Measurements from ENCODE around the gene IL10RB.

DNA sequence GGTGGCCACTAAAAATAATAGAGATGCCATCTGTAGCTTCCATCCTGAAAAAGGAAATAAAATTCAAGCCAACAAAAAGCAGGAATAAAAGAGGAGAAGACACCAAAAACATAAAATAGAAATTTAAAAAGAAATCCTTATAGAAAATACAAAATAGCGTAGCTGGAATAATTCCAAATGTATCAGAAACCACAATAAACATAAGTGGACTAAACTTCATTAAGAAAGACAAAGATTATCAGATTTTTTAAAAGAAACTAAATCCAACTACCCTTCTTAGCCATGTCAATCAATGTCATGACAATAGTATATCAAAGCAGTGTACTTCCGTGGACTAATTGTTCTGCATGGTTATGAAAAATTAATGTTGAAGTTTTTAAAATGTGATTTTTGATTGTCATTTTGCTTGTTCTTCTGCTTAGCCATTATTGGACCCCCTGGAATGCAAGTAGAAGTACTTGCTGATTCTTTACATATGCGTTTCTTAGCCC, 13.2 kb downstream of the IL10RB start:
- TF ChIP-seq, protein P1, sequence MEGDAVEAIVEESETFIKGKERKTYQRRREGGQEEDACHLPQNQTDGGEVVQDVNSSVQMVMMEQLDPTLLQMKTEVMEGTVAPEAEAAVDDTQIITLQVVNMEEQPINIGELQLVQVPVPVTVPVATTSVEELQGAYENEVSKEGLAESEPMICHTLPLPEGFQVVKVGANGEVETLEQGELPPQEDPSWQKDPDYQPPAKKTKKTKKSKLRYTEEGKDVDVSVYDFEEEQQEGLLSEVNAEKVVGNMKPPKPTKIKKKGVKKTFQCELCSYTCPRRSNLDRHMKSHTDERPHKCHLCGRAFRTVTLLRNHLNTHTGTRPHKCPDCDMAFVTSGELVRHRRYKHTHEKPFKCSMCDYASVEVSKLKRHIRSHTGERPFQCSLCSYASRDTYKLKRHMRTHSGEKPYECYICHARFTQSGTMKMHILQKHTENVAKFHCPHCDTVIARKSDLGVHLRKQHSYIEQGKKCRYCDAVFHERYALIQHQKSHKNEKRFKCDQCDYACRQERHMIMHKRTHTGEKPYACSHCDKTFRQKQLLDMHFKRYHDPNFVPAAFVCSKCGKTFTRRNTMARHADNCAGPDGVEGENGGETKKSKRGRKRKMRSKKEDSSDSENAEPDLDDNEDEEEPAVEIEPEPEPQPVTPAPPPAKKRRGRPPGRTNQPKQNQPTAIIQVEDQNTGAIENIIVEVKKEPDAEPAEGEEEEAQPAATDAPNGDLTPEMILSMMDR (conservative IDR thresholded peaks at IDR 0.05), result no peak
- no peak for TF ChIP-seq ZFX (IDR thresholded peaks at IDR 0.05)
